ENCODE measurements around the gene CEP104. TPM values are rescaled to one million over a fixed set of nuclear protein-coding genes. Genes with fewer than 3 reads are reported as not detected.
A peak's percentile ranks its signal among the peaks of the same experiment; 100 is the strongest.

CEP104 gene
- total and polyA plus RNA-seq, 9 of the 15 experiments (the other 6 are each of a cell fraction or from before 2014, with no cell fraction given): 11.2 to 63.4 (median 42.6) TPM

- TF ChIP-seq MNT (conservative IDR thresholded peaks at IDR 0.05) (0 out of 4 replicates have a peak, but pooled peaks of 1 of the 2 experiments have one; percentile 6), KHSRP (IDR thresholded peaks at IDR 0.05) (no peak), ZBTB17 (CRISPR knock-in tag; IDR thresholded peaks at IDR 0.05) (no peak), CHD2 (IDR thresholded peaks at IDR 0.05; ENCODE audit: low read depth, low read length) (peak; percentile 65), MAZ (CRISPR knock-in tag; conservative IDR thresholded peaks at IDR 0.05 in 1 of 2, IDR thresholded peaks at IDR 0.05 in 1 of 2) (0 out of 4 replicates have a peak, but pooled peaks of 1 of the 2 experiments have one; percentile 18), CREM (IDR thresholded peaks at IDR 0.05; ENCODE audit: low read depth) (no peak), CXXC5 (CRISPR knock-in tag; IDR thresholded peaks at IDR 0.05) (peak; percentile 19), HIVEP1 (CRISPR knock-in tag; IDR thresholded peaks at IDR 0.05) (no peak), ZNF12 (CRISPR knock-in tag; IDR thresholded peaks at IDR 0.05) (no peak), TGIF2 (CRISPR knock-in tag; IDR thresholded peaks at IDR 0.05) (no peak), TBL1XR1 (IDR thresholded peaks at IDR 0.05; ENCODE audit: low read length in 2 of 2) (0 out of 4 replicates have a peak, but pooled peaks of 1 of the 2 experiments have one; percentile 32), ZNF280A (IDR thresholded peaks at IDR 0.05; ENCODE audit: low read depth, partially characterized antibody) (no peak), ARID1B (IDR thresholded peaks at IDR 0.05) (0 out of 2 replicates have a peak, but pooled peaks have one; percentile 7), MCM7 (IDR thresholded peaks at IDR 0.05) (no peak), PHF8 (IDR thresholded peaks at IDR 0.05; ENCODE audit: borderline replicate concordance, low read length) (peak; percentile 13; the same call in 1 of the 2 replicates), SRSF7 (optimal IDR thresholded peaks at IDR 0.05; ENCODE audit: low read depth, low read length) (no peak), EP300 (IDR thresholded peaks at IDR 0.05; ENCODE audit: low read length) (no peak), ZNF384 (IDR thresholded peaks at IDR 0.05; ENCODE audit: low read depth, low read length) (peak; percentile 63)
These were observed 52.0 kb downstream of the CEP104 start (continued) for GRCh38 chr1:3805038-3805437.
